ENCODE results near the gene F2R.
"Not testable (repeated sequence)": the region's sequence is repeated elsewhere in the genome, so short reads cannot be mapped to it uniquely, and the experiment has no call there.

F2R gene

GRCh38 chr5:76715736-76716455 lies at the start of gene F2R:
TSS of gene F2R (plus strand) at chr5:76716126. CDS start at chr5:76716308, 182 bp downstream.
- no peak within 1 kb of the TSS for H3K27ac ChIP-seq (ENCODE audit: low read length)
- peak within 1 kb of the TSS; percentile 87 for H3K9ac ChIP-seq (ENCODE audit: low read depth, low read length)
- H3K27me3 ChIP-seq (ENCODE audit: insufficient read depth, low read length), result peaks cover 29% of the 10 kb centered on the region

GRCh38 chr5:76667495-76667894 lies 48.4 kb upstream of the F2R start:
- Histone ChIP-seq H3K27me3 (ENCODE audit: insufficient read depth, low read length) (no peaks in the 10 kb centered on the region), H3K9me3 (ENCODE audit: insufficient read depth, low read depth, low read length) (no peaks in the 10 kb centered on the region), H3K9ac (ENCODE audit: low read depth, low read length) (no peak overlapping the region), H3K4me3 (ENCODE audit: low read length) (no peak overlapping the region), H3K4me1 (ENCODE audit: insufficient read depth, low read length) (no peaks in the 10 kb centered on the region), H3K36me3 (ENCODE audit: insufficient read depth, low read depth, low read length) (peaks cover 22% of the 10 kb centered on the region), H3K27ac (ENCODE audit: low read length) (no peak overlapping the region)

More at GRCh38 chr5:76715736-76716455, at the start of gene F2R:
- Histone ChIP-seq H3K9me3 (ENCODE audit: insufficient read depth, low read depth, low read length) (no peaks in the 10 kb centered on the region), H3K4me3 (ENCODE audit: low read length) (peak within 1 kb of the TSS; percentile 95), H3K4me1 (ENCODE audit: insufficient read depth, low read length) (no peaks in the 10 kb centered on the region), H3K36me3 (ENCODE audit: insufficient read depth, low read depth, low read length) (no peaks in the 10 kb centered on the region)

- no peak overlapping the region for H3K4me3 ChIP-seq (ENCODE audit: low read length)
- no peak overlapping the region for H3K27ac ChIP-seq (ENCODE audit: low read length)
- H3K4me1 ChIP-seq (ENCODE audit: insufficient read depth, low read length), result no peaks in the 10 kb centered on the region
- peaks cover 32% of the 10 kb centered on the region for H3K36me3 ChIP-seq (ENCODE audit: insufficient read depth, low read depth, low read length)
- no peaks in the 10 kb centered on the region for H3K27me3 ChIP-seq (ENCODE audit: insufficient read depth, low read length)
- no peaks in the 10 kb centered on the region for H3K9me3 ChIP-seq (ENCODE audit: insufficient read depth, low read depth, low read length)
- no peak overlapping the region for H3K9ac ChIP-seq (ENCODE audit: low read depth, low read length)
These were observed 46.7 kb upstream of the F2R start for GRCh38 chr5:76669245-76669644.

DNA sequence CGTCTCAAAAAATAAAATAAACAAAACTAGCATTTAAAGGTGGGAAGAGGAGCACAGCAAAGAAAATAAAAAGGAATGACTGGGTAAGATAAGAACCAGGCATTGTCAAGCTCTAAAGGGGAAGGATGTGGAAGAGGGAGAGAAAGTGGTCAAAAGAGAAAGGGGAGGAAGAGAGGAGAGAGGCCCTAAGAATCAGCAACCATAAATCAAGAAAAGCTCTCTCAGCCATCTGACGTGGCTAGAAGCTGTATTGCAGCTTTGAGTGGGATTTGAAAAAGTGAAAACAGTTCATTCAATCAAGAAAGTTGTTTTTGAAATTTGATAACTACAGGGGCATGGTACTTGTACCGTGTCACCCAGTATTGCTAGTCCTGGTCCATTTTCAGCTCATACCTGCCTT lies 45.4 kb upstream of the F2R start:
- Histone ChIP-seq H3K4me3 (ENCODE audit: low read length) (no peak overlapping the region), H3K4me1 (ENCODE audit: insufficient read depth, low read length) (no peaks in the 10 kb centered on the region), H3K27me3 (ENCODE audit: insufficient read depth, low read length) (no peaks in the 10 kb centered on the region), H3K36me3 (ENCODE audit: insufficient read depth, low read depth, low read length) (peaks cover 35% of the 10 kb centered on the region), H3K27ac (ENCODE audit: low read length) (no peak overlapping the region), H3K9ac (ENCODE audit: low read depth, low read length) (no peak overlapping the region), H3K9me3 (ENCODE audit: insufficient read depth, low read depth, low read length) (no peaks in the 10 kb centered on the region)

DNA sequence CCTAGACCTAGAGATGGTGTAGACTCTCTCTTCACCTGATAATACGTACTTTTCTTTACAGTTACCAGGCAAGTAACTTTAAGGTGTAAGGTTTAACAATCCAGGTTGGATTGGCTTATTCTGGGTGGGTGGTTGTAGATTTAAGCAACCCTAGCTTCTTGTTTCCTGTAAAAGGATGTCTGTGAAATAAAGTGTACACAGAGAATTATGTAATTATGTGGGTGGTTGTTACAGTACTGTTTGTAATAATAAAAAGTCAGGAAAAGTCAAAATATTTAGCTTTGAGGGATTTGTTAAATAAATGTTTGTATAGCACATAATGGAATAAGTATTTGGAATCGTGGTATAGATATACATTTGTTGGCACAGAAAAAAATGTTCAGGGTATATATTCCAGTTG lies 43.7 kb upstream of the F2R start:
- Histone ChIP-seq H3K4me3 (ENCODE audit: low read length) (no peak overlapping the region), H3K4me1 (ENCODE audit: insufficient read depth, low read length) (no peaks in the 10 kb centered on the region), H3K36me3 (ENCODE audit: insufficient read depth, low read depth, low read length) (peaks cover 41% of the 10 kb centered on the region), H3K27me3 (ENCODE audit: insufficient read depth, low read length) (no peaks in the 10 kb centered on the region), H3K9me3 (ENCODE audit: insufficient read depth, low read depth, low read length) (no peaks in the 10 kb centered on the region), H3K9ac (ENCODE audit: low read depth, low read length) (no peak overlapping the region), H3K27ac (ENCODE audit: low read length) (no peak overlapping the region)

GRCh38 chr5:76673125-76673524 lies 42.8 kb upstream of the F2R start:
- Histone ChIP-seq H3K9ac (ENCODE audit: low read depth, low read length) (no peak overlapping the region), H3K36me3 (ENCODE audit: insufficient read depth, low read depth, low read length) (peaks cover 44% of the 10 kb centered on the region), H3K27ac (ENCODE audit: low read length) (no peak overlapping the region), H3K27me3 (ENCODE audit: insufficient read depth, low read length) (no peaks in the 10 kb centered on the region), H3K4me1 (ENCODE audit: insufficient read depth, low read length) (no peaks in the 10 kb centered on the region), H3K9me3 (ENCODE audit: insufficient read depth, low read depth, low read length) (no peaks in the 10 kb centered on the region), H3K4me3 (ENCODE audit: low read length) (no peak overlapping the region)

DNA sequence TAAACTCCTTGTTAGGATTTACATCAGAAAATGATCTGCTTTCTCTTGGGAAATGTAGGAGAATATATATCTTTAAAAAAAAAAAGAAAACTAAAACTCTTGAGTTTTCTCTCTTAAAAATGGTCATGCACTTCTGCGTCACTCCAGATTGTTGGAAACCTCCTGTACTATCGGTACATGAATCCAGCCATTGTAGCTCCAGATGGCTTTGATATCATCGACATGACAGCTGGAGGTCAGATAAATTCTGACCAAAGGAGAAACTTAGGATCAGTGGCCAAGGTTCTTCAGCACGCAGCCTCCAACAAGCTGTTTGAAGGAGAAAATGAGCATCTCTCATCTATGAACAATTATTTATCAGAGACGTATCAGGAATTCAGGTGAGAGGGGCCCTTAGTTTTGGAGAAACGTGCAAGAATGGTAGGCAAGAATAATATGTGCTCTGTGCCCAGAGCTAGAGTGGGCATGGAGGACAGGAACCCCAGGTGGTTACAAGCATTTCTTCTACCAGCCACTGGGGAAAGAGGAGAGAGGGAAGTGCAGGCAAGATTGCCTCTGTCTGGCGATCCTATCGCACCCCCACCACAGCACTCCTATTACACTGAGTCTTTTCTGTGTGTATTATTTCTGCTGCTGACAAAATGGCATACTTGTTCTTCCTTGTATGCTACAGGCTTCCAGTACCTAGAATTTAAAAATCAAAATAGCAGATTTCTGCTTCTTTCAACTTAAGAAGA lies 41.4 kb upstream of the F2R start:
- peaks cover 39% of the 10 kb centered on the region for H3K36me3 ChIP-seq (ENCODE audit: insufficient read depth, low read depth, low read length)

DNA sequence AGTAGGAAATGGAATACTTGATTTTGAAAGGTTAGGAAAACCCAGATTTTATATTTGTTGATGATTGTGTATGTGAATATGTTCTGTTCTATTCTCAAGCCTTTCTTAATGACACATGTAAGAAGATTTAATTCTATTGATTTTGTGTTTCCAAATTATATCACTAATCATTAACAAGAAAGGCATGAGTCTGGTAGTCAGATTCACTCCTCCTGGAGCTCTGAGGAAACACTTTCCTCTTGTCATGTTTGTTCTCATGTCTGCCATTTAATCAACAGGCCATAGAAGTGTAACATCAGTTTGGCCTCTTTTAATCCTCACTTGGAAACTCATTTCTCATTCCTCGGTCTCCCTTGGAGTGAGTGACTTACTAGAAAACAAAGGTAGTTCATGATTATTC lies 40.6 kb upstream of the F2R start:
- no peak overlapping the region for H3K27ac ChIP-seq (ENCODE audit: low read length)
- H3K27me3 ChIP-seq (ENCODE audit: insufficient read depth, low read length), result no peaks in the 10 kb centered on the region
- H3K36me3 ChIP-seq (ENCODE audit: insufficient read depth, low read depth, low read length), result peaks cover 34% of the 10 kb centered on the region
- no peaks in the 10 kb centered on the region for H3K9me3 ChIP-seq (ENCODE audit: insufficient read depth, low read depth, low read length)
- H3K4me1 ChIP-seq (ENCODE audit: insufficient read depth, low read length), result no peaks in the 10 kb centered on the region
- H3K4me3 ChIP-seq (ENCODE audit: low read length), result no peak overlapping the region
- H3K9ac ChIP-seq (ENCODE audit: low read depth, low read length), result no peak overlapping the region

More for the DNA sequence above, 41.4 kb upstream of the F2R start:
- no peaks in the 10 kb centered on the region for H3K9me3 ChIP-seq (ENCODE audit: insufficient read depth, low read depth, low read length)
- H3K4me1 ChIP-seq (ENCODE audit: insufficient read depth, low read length), result no peaks in the 10 kb centered on the region
- no peaks in the 10 kb centered on the region for H3K27me3 ChIP-seq (ENCODE audit: insufficient read depth, low read length)
- no peak overlapping the region for H3K27ac ChIP-seq (ENCODE audit: low read length)
- no peak overlapping the region for H3K4me3 ChIP-seq (ENCODE audit: low read length)
- H3K9ac ChIP-seq (ENCODE audit: low read depth, low read length), result no peak overlapping the region

- no peaks in the 10 kb centered on the region for H3K4me1 ChIP-seq (ENCODE audit: insufficient read depth, low read length)
- no peak overlapping the region for H3K4me3 ChIP-seq (ENCODE audit: low read length)
- peaks cover 29% of the 10 kb centered on the region for H3K36me3 ChIP-seq (ENCODE audit: insufficient read depth, low read depth, low read length)
- no peak overlapping the region for H3K27ac ChIP-seq (ENCODE audit: low read length)
- no peaks in the 10 kb centered on the region for H3K27me3 ChIP-seq (ENCODE audit: insufficient read depth, low read length)
- no peaks in the 10 kb centered on the region for H3K9me3 ChIP-seq (ENCODE audit: insufficient read depth, low read depth, low read length)
- no peak overlapping the region for H3K9ac ChIP-seq (ENCODE audit: low read depth, low read length)
These were observed 38.0 kb upstream of the F2R start for GRCh38 chr5:76677849-76678472.

DNA sequence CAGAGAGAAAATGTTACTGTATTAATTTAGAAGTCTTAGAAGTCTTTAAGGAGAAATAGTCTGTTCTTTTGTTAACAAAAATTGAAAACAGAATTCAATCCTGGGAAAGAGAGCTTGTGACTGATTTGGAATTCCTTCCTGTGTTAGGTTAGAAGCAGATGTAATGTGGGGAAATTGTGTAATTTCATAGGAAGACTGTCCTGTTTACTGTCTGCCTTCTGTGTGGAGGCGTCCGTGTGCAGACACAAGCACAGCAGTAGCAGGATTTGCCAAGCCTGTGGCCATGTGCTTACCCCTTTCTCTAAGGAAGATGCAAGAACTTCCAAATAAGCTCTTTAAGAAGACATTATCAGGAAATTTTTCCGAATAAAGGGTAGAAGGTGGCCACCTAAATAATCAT lies 36.7 kb upstream of the F2R start:
- no peaks in the 10 kb centered on the region for H3K27me3 ChIP-seq (ENCODE audit: insufficient read depth, low read length)
- no peak overlapping the region for H3K27ac ChIP-seq (ENCODE audit: low read length)
- H3K9me3 ChIP-seq (ENCODE audit: insufficient read depth, low read depth, low read length), result no peaks in the 10 kb centered on the region
- H3K9ac ChIP-seq (ENCODE audit: low read depth, low read length), result no peak overlapping the region
- peaks cover 25% of the 10 kb centered on the region for H3K36me3 ChIP-seq (ENCODE audit: insufficient read depth, low read depth, low read length)
- no peaks in the 10 kb centered on the region for H3K4me1 ChIP-seq (ENCODE audit: insufficient read depth, low read length)
- H3K4me3 ChIP-seq (ENCODE audit: low read length), result no peak overlapping the region

DNA sequence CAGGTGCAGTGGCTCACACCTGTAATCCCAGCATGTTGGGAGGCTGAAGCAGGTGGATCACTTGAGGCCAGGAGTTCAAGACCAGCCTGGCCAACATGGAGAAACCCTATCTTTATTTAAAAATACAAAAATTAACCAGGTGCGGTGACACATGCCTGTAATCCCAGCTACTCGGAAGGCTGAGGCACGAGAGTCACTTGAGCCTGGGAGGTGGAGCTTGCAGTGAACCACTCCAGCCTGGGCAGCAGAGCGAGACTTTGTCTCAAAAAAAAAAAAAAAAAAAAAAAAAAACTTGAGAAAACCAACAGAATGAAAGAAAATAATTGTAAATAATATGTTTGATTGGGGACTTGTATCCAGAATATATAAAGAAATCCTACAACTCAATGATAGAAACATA lies 35.1 kb upstream of the F2R start:
- not testable (repeated sequence) for H3K27ac ChIP-seq (ENCODE audit: low read length); H3K9me3 ChIP-seq (ENCODE audit: insufficient read depth, low read depth, low read length); H3K27me3 ChIP-seq (ENCODE audit: insufficient read depth, low read length); H3K9ac ChIP-seq (ENCODE audit: low read depth, low read length); H3K4me3 ChIP-seq (ENCODE audit: low read length); H3K4me1 ChIP-seq (ENCODE audit: insufficient read depth, low read length)
- H3K36me3 ChIP-seq (ENCODE audit: insufficient read depth, low read depth, low read length), result peaks cover 22% of the 10 kb centered on the region

DNA sequence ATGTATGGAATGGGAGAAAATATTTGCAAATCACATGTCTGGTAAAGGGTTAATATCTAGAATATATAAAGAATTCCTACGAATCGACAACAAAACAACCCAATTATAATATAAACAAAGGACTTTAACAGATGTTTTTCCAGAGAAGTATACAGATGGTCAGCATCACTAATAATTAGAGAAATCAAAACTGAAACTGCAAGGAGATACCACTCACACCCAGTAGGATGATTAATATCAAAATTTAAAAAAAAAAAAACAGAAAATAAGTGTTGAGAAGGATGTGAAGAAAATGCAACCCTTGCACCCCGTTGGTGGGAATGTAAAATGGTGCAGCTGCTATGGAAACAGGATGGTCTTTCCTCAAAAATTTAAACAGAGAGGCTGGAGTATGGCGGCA lies 34.6 kb upstream of the F2R start:
- Histone ChIP-seq H3K27ac (ENCODE audit: low read length) (no peak overlapping the region), H3K36me3 (ENCODE audit: insufficient read depth, low read depth, low read length) (peaks cover 22% of the 10 kb centered on the region), H3K9ac (ENCODE audit: low read depth, low read length) (no peak overlapping the region), H3K9me3 (ENCODE audit: insufficient read depth, low read depth, low read length) (no peaks in the 10 kb centered on the region), H3K4me1 (ENCODE audit: insufficient read depth, low read length) (no peaks in the 10 kb centered on the region), H3K27me3 (ENCODE audit: insufficient read depth, low read length) (no peaks in the 10 kb centered on the region), H3K4me3 (ENCODE audit: low read length) (no peak overlapping the region)
